SU-DHL-6 (cell line): ENCODE data around the gene CGB2.

Experiments
- H2AFZ ChIP-seq: fragments of 200-600 bp; sonication (generic); 2 replicates; pipeline ENCODE4 v1.6.1; 2014; ENCODE audit warnings: low read depth, mild to moderate bottlenecking, moderate library complexity, mixed read lengths, antibody characterized with exemption, low read length; ENCODE audit not compliant: severe bottlenecking
- H3F3A ChIP-seq: fragments of 200-600 bp; shearing (Covaris generic); 2 replicates; pipeline ENCODE4 v1.6.0; 2016; ENCODE audit warnings: antibody characterized with exemption, mild to moderate bottlenecking; ENCODE audit not compliant: insufficient read depth
- H3K27ac ChIP-seq: fragments of 200-600 bp; sonication (generic); 2 replicates; pipeline ENCODE4 v1.5.1; 2016; ENCODE audit warnings: low read depth, mild to moderate bottlenecking, low read length, moderate library complexity, mixed read lengths
- H3K27me3 ChIP-seq: fragments of 200-600 bp; sonication (generic), shearing (Covaris generic); 2 replicates; pipeline ENCODE4 v1.6.0; 2014; ENCODE audit warnings: mild to moderate bottlenecking, low read length
- H3K36me3 ChIP-seq: fragments of 200-600 bp; sonication (generic); 2 replicates; pipeline ENCODE4 v1.6.1; 2014; ENCODE audit warnings: mild to moderate bottlenecking, low read length, mixed read lengths
- H3K4me2 ChIP-seq: fragments of 300-600, 200-600 bp; shearing (Covaris generic), sonication (generic); 2 replicates; pipeline ENCODE4 v1.6.0; 2014; ENCODE audit warnings: low read length, low read depth, mild to moderate bottlenecking; ENCODE audit not compliant: poor library complexity, severe bottlenecking
- H3K4me3 ChIP-seq: fragments of 200-600 bp; sonication (generic); 2 replicates; pipeline ENCODE4 v1.5.1; 2014; ENCODE audit warnings: antibody characterized with exemption, low read length, mild to moderate bottlenecking, mixed read lengths; ENCODE audit not compliant: insufficient read depth, poor library complexity, severe bottlenecking
- H3K79me2 ChIP-seq: fragments of 200-600 bp; sonication (generic); 2 replicates; pipeline ENCODE4 v1.6.1; 2014; ENCODE audit warnings: mild to moderate bottlenecking, low read length, moderate library complexity; ENCODE audit not compliant: insufficient read depth
- H3K9ac ChIP-seq: fragments of 200-600 bp; sonication (generic); 2 replicates; pipeline ENCODE4 v1.7.0; 2014; ENCODE audit warnings: mild to moderate bottlenecking, low read length
- H3K9me2 ChIP-seq: fragments of 200-600 bp; sonication (generic); replicated peaks from 2 replicates; pipeline ENCODE4 v1.6.1; 2014; ENCODE audit warnings: low read length; ENCODE audit not compliant: insufficient read depth
- H3K9me3 ChIP-seq: fragments of 200-600 bp; sonication (generic); 2 replicates; pipeline ENCODE4 v1.6.1; 2014; ENCODE audit warnings: low read length, mixed read lengths; ENCODE audit not compliant: insufficient read depth
- H4K20me1 ChIP-seq: fragments of 200-600 bp; sonication (generic); 2 replicates; pipeline ENCODE4 v1.6.1; 2014; ENCODE audit warnings: low read depth, mild to moderate bottlenecking, antibody characterized with exemption, low read length, moderate library complexity, mixed read lengths
- CTCF ChIP-seq: fragments of 200-600 bp; sonication (generic); IDR thresholded peaks from one replicate; pipeline ENCODE4 v1.5.1; 2017; ENCODE audit warnings: antibody characterized with exemption, mild to moderate bottlenecking, low read length, moderate library complexity; ENCODE audit not compliant: insufficient read depth, poor library complexity, severe bottlenecking
- EZH2phosphoT487 ChIP-seq: fragments of 200-600 bp; sonication (generic), shearing (Covaris generic); conservative IDR thresholded peaks from 2 replicates; pipeline ENCODE4 v1.6.1; 2018; ENCODE audit warnings: mild to moderate bottlenecking, antibody characterized with exemption, low read length, moderate library complexity, mixed read lengths

The CGB2 gene

GRCh38 chr19:48987323-48987722 is 44.4 kb upstream of the CGB2 start:
- no peaks in the 10 kb centered on the region for H3K27me3 ChIP-seq
- H3F3A ChIP-seq: no peaks in the 10 kb centered on the region
- H3K4me2 ChIP-seq: no peak overlapping the region
- TF ChIP-seq EZH2phosphoT487: no peak
- no peak for TF ChIP-seq CTCF
- H3K27ac ChIP-seq: no peak overlapping the region
- H3K79me2 ChIP-seq: peaks cover 7% of the 10 kb centered on the region
- H3K36me3 ChIP-seq: no peaks in the 10 kb centered on the region
- H3K4me3 ChIP-seq: no peak overlapping the region
- no peak overlapping the region for H3K9ac ChIP-seq
- H3K9me3 ChIP-seq: no peaks in the 10 kb centered on the region
- no peaks in the 10 kb centered on the region for H4K20me1 ChIP-seq
- H2AFZ ChIP-seq: no peak overlapping the region
- H3K9me2 ChIP-seq: no peaks in the 10 kb centered on the region

GRCh38 chr19:48988286-48988685 is 43.4 kb upstream of the CGB2 start:
- TF ChIP-seq EZH2phosphoT487 (no peak), CTCF (no peak)
- Histone ChIP-seq H3K79me2 (peaks cover 13% of the 10 kb centered on the region), H4K20me1 (no peaks in the 10 kb centered on the region), H3K4me2 (no peak overlapping the region), H3K27ac (no peak overlapping the region), H3K4me3 (no peak overlapping the region), H3K9me3 (no peaks in the 10 kb centered on the region), H3K36me3 (no peaks in the 10 kb centered on the region), H2AFZ (no peak overlapping the region), H3K9me2 (no peaks in the 10 kb centered on the region), H3K9ac (no peak overlapping the region), H3K27me3 (no peaks in the 10 kb centered on the region), H3F3A (no peaks in the 10 kb centered on the region)

GRCh38 chr19:48988860-48989259 is 42.8 kb upstream of the CGB2 start:
- Histone ChIP-seq H3K4me2 (no peak overlapping the region), H4K20me1 (no peaks in the 10 kb centered on the region), H3F3A (no peaks in the 10 kb centered on the region), H3K4me3 (no peak overlapping the region), H3K9ac (no peak overlapping the region), H3K36me3 (no peaks in the 10 kb centered on the region), H3K27me3 (no peaks in the 10 kb centered on the region), H3K79me2 (peaks cover 15% of the 10 kb centered on the region), H3K27ac (no peak overlapping the region), H3K9me3 (no peaks in the 10 kb centered on the region), H3K9me2 (no peaks in the 10 kb centered on the region), H2AFZ (no peak overlapping the region)
- no peak for TF ChIP-seq CTCF
- TF ChIP-seq EZH2phosphoT487: no peak
